Neural cell (in vitro differentiated cells): ENCODE data around the gene AKR1B15. TPM values are rescaled to one million over a fixed set of nuclear protein-coding genes. Genes with fewer than 3 reads are reported as not detected.
"Not testable (repeated sequence)": the region's sequence is repeated elsewhere in the genome, so short reads cannot be mapped to it uniquely, and the experiment has no call there.

Experiments used
- H2AFZ ChIP-seq: fragments of 200-600, 300-800 bp; sonication (generic), shearing (Covaris generic); 2 replicates; pipeline ENCODE4 v1.6.0; 2014; ENCODE audit warnings: low read depth, mild to moderate bottlenecking, antibody characterized with exemption, low read length, moderate library complexity
- H3F3A ChIP-seq: fragments of 200-600 bp; shearing (Covaris generic); 2 replicates; pipeline ENCODE4 v1.6.1; 2016; ENCODE audit warnings: mild to moderate bottlenecking, moderate library complexity, mixed read lengths, antibody characterized with exemption, low read length; ENCODE audit not compliant: insufficient read depth, poor library complexity, severe bottlenecking
- H3K27ac ChIP-seq: fragments of 200-600, 300-800 bp; sonication (generic), shearing (Covaris generic); 2 replicates; pipeline ENCODE4 v1.5.1; 2014; ENCODE audit warnings: mild to moderate bottlenecking, low read length, moderate library complexity
- H3K27me3 ChIP-seq: fragments of 300-800, 200-600 bp; sonication (generic), shearing (Covaris generic); 2 replicates; pipeline ENCODE4 v1.6.0; 2014; ENCODE audit warnings: mild to moderate bottlenecking, low read depth, low read length, moderate library complexity; ENCODE audit not compliant: insufficient read depth
- H3K36me3 ChIP-seq: fragments of 300-800, 200-600 bp; sonication (generic), shearing (Covaris generic); 2 replicates; pipeline ENCODE4 v1.5.1; 2014; ENCODE audit warnings: mild to moderate bottlenecking, antibody characterized with exemption, low read length, moderate library complexity; ENCODE audit not compliant: insufficient read depth
- H3K4me2 ChIP-seq: fragments of 300-800, 200-600 bp; sonication (generic), shearing (Covaris generic); 2 replicates; pipeline ENCODE4 v1.6.0; 2014; ENCODE audit warnings: mild to moderate bottlenecking, low read length
- H3K4me3 ChIP-seq: fragments of 300-800, 200-600 bp; sonication (generic), shearing (Covaris generic); 2 replicates; pipeline ENCODE4 v1.5.1; 2014; ENCODE audit warnings: mild to moderate bottlenecking, low read length, moderate library complexity
- H3K79me2 ChIP-seq: fragments of 200-600 bp; shearing (Covaris generic); replicated peaks from 2 replicates; pipeline ENCODE4 v1.6.0; 2014; ENCODE audit warnings: mild to moderate bottlenecking, low read length, moderate library complexity; ENCODE audit not compliant: insufficient read depth
- H3K9ac ChIP-seq: fragments of 300-800, 200-600 bp; sonication (generic), shearing (Covaris generic); 2 replicates; pipeline ENCODE4 v1.6.1; 2016; ENCODE audit warnings: mild to moderate bottlenecking, low read length, mixed read lengths
- H3K9me2 ChIP-seq: fragments of 200-600 bp; shearing (Covaris generic); 2 replicates; pipeline ENCODE4 v1.6.1; 2016; ENCODE audit warnings: mild to moderate bottlenecking, low read length, mixed read lengths; ENCODE audit not compliant: insufficient read depth
- H3K9me3 ChIP-seq: fragments of 200-600, 300-800 bp; sonication (generic), shearing (Covaris generic); 2 replicates; pipeline ENCODE4 v1.6.1; 2016; ENCODE audit warnings: mild to moderate bottlenecking, mixed run types, low read length, moderate library complexity, mixed read lengths
- H4K20me1 ChIP-seq: fragments of 200-600 bp; shearing (Covaris generic); 2 replicates; pipeline ENCODE4 v1.6.1; 2016; ENCODE audit warnings: mild to moderate bottlenecking, mixed run types; ENCODE audit not compliant: insufficient read depth
- CTCF ChIP-seq: fragments of 450-650 bp; IDR thresholded peaks from 2 replicates; pipeline ENCODE4 v1.5.1; 2014; ENCODE audit warnings: antibody characterized with exemption, mild to moderate bottlenecking, moderate library complexity; ENCODE audit not compliant: poor library complexity, severe bottlenecking
- EP300 ChIP-seq: fragments of 450-650 bp; conservative IDR thresholded peaks from 2 replicates; pipeline ENCODE4 v1.6.1; 2014; ENCODE audit warnings: antibody characterized with exemption, mild to moderate bottlenecking, moderate library complexity; ENCODE audit not compliant: poor library complexity, severe bottlenecking
- EZH2 ChIP-seq: fragments of 200-600, 300-800 bp; shearing (Covaris generic), sonication (generic); IDR thresholded peaks from 2 replicates; pipeline ENCODE4 v1.6.1; 2014; ENCODE audit warnings: antibody characterized with exemption, low read length, borderline replicate concordance, mild to moderate bottlenecking; ENCODE audit not compliant: insufficient read depth, poor library complexity, severe bottlenecking
- MXI1 ChIP-seq: fragments of 450-650 bp; conservative IDR thresholded peaks from 2 replicates; pipeline ENCODE4 v1.6.1; 2014; ENCODE audit warnings: antibody characterized with exemption, mild to moderate bottlenecking; ENCODE audit not compliant: poor library complexity, severe bottlenecking
- POLR2AphosphoS5 ChIP-seq: IDR thresholded peaks from 2 replicates; pipeline ENCODE4 v1.6.1; 2012
- RAD21 ChIP-seq: fragments of 450-650 bp; conservative IDR thresholded peaks from 2 replicates; pipeline ENCODE4 v1.6.1; 2014; ENCODE audit warnings: antibody characterized with exemption, mild to moderate bottlenecking, moderate library complexity
- REST ChIP-seq: IDR thresholded peaks from 2 replicates; pipeline ENCODE4 v1.6.1; 2012; ENCODE audit warnings: borderline replicate concordance
- SMC3 ChIP-seq: fragments of 450-650 bp; conservative IDR thresholded peaks from 2 replicates; pipeline ENCODE4 v1.6.1; 2014; ENCODE audit warnings: antibody characterized with exemption, mild to moderate bottlenecking, moderate library complexity; ENCODE audit not compliant: poor library complexity
- TAF1 ChIP-seq: IDR thresholded peaks from 2 replicates; pipeline ENCODE4 v1.6.1; 2012; ENCODE audit warnings: low read depth
- polyA plus RNA-seq: library from polyadenylated mRNA; depleted of rRNA; stranded (reverse); fragments of >200 nt; gene quantifications from 2 replicates; pipeline ENCODE4 v1.2.3, GENCODE V29; 2014

AKR1B15 gene
- polyA plus RNA-seq, 1 donor from 2014 or later: not detected

GRCh38 chr7:134539380-134540004 lies 9.4 kb upstream of the AKR1B15 start:
- no peak overlapping the region for H3K27ac ChIP-seq
- H3K36me3 ChIP-seq: no peaks in the 10 kb centered on the region
- H3K9me3 ChIP-seq: no peaks in the 10 kb centered on the region
- H3K79me2 ChIP-seq: no peaks in the 10 kb centered on the region
- no peak overlapping the region for H2AFZ ChIP-seq
- no peaks in the 10 kb centered on the region for H3K27me3 ChIP-seq
- no peak overlapping the region for H3K4me2 ChIP-seq
- H3K9me2 ChIP-seq: no peaks in the 10 kb centered on the region
- H3K9ac ChIP-seq: no peak overlapping the region
- no peak overlapping the region for H3K4me3 ChIP-seq
- TF ChIP-seq TAF1: no peak
- no peak for TF ChIP-seq RAD21
- TF ChIP-seq CTCF: no peak
- TF ChIP-seq EP300: no peak
- TF ChIP-seq EZH2: no peak
- TF ChIP-seq POLR2AphosphoS5: no peak
- no peak for TF ChIP-seq MXI1
- TF ChIP-seq REST: no peak
- TF ChIP-seq SMC3: no peak
- no peaks in the 10 kb centered on the region for H3F3A ChIP-seq
- no peaks in the 10 kb centered on the region for H4K20me1 ChIP-seq

GRCh38 chr7:134541501-134542194 lies 7.3 kb upstream of the AKR1B15 start:
- H3K27ac ChIP-seq, H3K36me3 ChIP-seq, H2AFZ ChIP-seq, H3K27me3 ChIP-seq, H3K79me2 ChIP-seq, H3K4me2 ChIP-seq, H3K9me2 ChIP-seq, H4K20me1 ChIP-seq, H3K9ac ChIP-seq, H3K9me3 ChIP-seq, H3F3A ChIP-seq, H3K4me3 ChIP-seq: not testable (repeated sequence)
